Effector memory CD8-positive, alpha-beta T cell (primary cell): Measurements from ENCODE around the gene PPARGC1A.

ENCODE experiments used
- ATAC-seq: fragments of 150-1000 bp; cut with Tn5 transposase; replicated peaks from 2 replicates; pipeline ENCODE4 v1.10.0; 2021; ENCODE audit warnings: mild to moderate bottlenecking, moderate library complexity
- DNase-seq, 3 experiments: peaks; one replicate each; pipeline ENCODE4 v3.0.0; 2021
- H3K27ac Mint-ChIP-seq, 2 donors: one replicate each; pipeline ENCODE4 v1.8.0; 2022; ENCODE audit warnings: mild to moderate bottlenecking in 2 of 2, mixed read lengths in 2 of 2, moderate library complexity in 2 of 2
- H3K27me3 Mint-ChIP-seq, 2 donors: one replicate each; pipeline ENCODE4 v1.8.0; 2022; ENCODE audit warnings: mixed read lengths in 2 of 2
- H3K36me3 Mint-ChIP-seq: one replicate; pipeline ENCODE4 v1.8.0; 2022; ENCODE audit warnings: mild to moderate bottlenecking, moderate library complexity, mixed read lengths; ENCODE audit not compliant: insufficient read depth
- H3K4me1 Mint-ChIP-seq, 2 donors: one replicate each; pipeline ENCODE4 v1.8.0; 2022; ENCODE audit warnings: low read depth in 2 of 2, mixed read lengths in 2 of 2
- H3K4me3 Mint-ChIP-seq, 2 donors: one replicate each; pipeline ENCODE4 v1.8.0; 2022; ENCODE audit warnings: mild to moderate bottlenecking in 2 of 2, mixed read lengths in 2 of 2, moderate library complexity in 2 of 2
- H3K9me3 Mint-ChIP-seq, 2 donors: one replicate each; pipeline ENCODE4 v1.8.0; 2022; ENCODE audit warnings: mixed read lengths in 2 of 2

PPARGC1A gene

GRCh38 chr4:23828779-23829178 is 61.1 kb downstream of the PPARGC1A start:
- no peaks in the 10 kb centered on the region for H3K4me1 Mint-ChIP-seq
- DNase-seq, result no peak
- H3K9me3 Mint-ChIP-seq, result peaks cover 0 to 8% of the 10 kb centered on the region in 2 donors
- no peak overlapping the region for H3K4me3 Mint-ChIP-seq
- H3K27ac Mint-ChIP-seq, result no peak overlapping the region
- H3K27me3 Mint-ChIP-seq, result no peaks in the 10 kb centered on the region
- H3K36me3 Mint-ChIP-seq, result no peaks in the 10 kb centered on the region
- ATAC-seq, result no peak

GRCh38 chr4:23828020-23828715 is 61.7 kb downstream of the PPARGC1A start:
- H3K27me3 Mint-ChIP-seq, result no peaks in the 10 kb centered on the region
- H3K36me3 Mint-ChIP-seq, result no peaks in the 10 kb centered on the region
- H3K9me3 Mint-ChIP-seq, result peaks cover 0 to 6% of the 10 kb centered on the region in 2 donors
- ATAC-seq (no peak), DNase-seq (no peak)
- no peak overlapping the region for H3K4me3 Mint-ChIP-seq
- no peaks in the 10 kb centered on the region for H3K4me1 Mint-ChIP-seq
- no peak overlapping the region for H3K27ac Mint-ChIP-seq

DNA sequence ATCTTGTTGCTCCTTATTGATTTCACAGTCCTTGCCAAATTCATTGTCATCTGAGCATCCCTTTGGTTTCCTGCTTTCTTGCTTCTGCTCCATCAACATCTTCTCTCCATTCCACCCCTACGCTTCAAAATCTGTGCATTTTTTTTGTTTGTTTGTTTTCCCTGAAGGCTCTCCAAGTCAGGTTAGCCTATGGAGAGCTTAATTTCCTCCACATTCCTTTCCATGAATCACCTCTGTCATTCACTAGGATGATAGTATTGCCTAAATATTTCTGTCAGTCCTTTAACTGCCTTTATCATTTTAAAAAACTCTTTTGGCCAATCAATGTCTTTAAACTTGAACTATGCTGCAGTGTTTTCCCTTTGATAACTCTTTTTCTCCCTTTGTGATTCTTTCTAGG is 67.7 kb downstream of the PPARGC1A start:
- no peaks in the 10 kb centered on the region for H3K4me1 Mint-ChIP-seq
- H3K36me3 Mint-ChIP-seq, result no peaks in the 10 kb centered on the region
- peaks cover 5 to 15% of the 10 kb centered on the region in 2 donors for H3K9me3 Mint-ChIP-seq
- no peak overlapping the region for H3K4me3 Mint-ChIP-seq
- no peak overlapping the region for H3K27ac Mint-ChIP-seq
- ATAC-seq, result no peak
- no peaks in the 10 kb centered on the region for H3K27me3 Mint-ChIP-seq
- DNase-seq, result no peak

DNA sequence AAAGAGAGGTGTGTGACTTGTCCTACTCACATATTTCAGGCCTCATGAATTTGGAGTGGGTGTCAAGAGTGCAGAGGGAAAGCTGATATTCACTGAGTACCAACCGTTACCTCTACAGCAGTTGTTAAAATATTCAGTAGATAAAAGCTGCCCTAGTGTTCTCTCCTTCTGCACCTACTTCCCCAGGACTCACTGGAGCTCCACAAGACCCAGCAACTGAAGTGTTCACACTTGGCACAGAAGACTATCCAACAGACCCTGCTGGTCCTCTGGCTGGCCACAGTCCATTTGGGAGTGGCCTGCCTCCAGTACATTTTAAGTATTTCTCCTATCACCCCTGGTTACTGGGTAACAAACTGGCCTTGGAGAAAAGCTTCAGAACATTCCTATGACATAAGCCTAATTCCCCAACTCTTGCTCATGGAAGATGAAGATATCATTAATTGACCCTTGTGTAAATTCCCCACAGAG is 70.8 kb downstream of the PPARGC1A start:
- Mint-ChIP-seq H3K4me1 (no peaks in the 10 kb centered on the region), H3K4me3 (no peak overlapping the region), H3K27ac (no peak overlapping the region), H3K27me3 (no peaks in the 10 kb centered on the region), H3K36me3 (no peaks in the 10 kb centered on the region), H3K9me3 (peaks cover 4 to 36% of the 10 kb centered on the region in 2 donors)
- ATAC-seq (no peak), DNase-seq (no peak)

- Mint-ChIP-seq H3K27ac (no peak overlapping the region), H3K27me3 (no peaks in the 10 kb centered on the region), H3K36me3 (no peaks in the 10 kb centered on the region), H3K4me3 (no peak overlapping the region), H3K9me3 (peaks cover 4 to 43% of the 10 kb centered on the region in 2 donors), H3K4me1 (no peaks in the 10 kb centered on the region)
- ATAC-seq (no peak), DNase-seq (no peak)
Observed at GRCh38 chr4:23818097-23818885, 71.6 kb downstream of the PPARGC1A start.

- ATAC-seq (no peak), DNase-seq (no peak)
- Mint-ChIP-seq H3K36me3 (no peaks in the 10 kb centered on the region), H3K9me3 (peaks cover 12 to 45% of the 10 kb centered on the region in 2 donors), H3K4me1 (no peaks in the 10 kb centered on the region), H3K27me3 (no peaks in the 10 kb centered on the region), H3K4me3 (no peak overlapping the region), H3K27ac (no peak overlapping the region)
Observed at GRCh38 chr4:23814996-23815660, 74.7 kb downstream of the PPARGC1A start.

DNA sequence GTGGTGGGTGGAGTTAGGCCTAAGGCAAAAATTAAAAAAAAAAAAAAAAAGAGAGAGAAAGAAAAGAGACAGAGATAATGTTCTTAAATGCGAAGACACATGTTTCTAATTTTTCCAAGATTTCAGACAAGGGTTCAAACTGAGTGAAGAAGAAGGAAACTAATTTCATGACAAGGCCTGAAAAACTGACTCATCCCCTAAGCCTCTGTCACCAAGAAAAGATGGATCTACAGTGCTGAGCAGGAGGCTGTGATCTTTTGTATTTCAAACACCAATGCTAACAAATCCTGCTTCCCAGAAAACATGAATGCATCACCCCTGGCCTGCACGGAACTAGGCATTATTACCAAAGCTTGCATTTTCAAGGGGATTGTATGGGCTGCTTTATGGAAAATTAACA is 75.3 kb downstream of the PPARGC1A start:
- no peak overlapping the region for H3K4me3 Mint-ChIP-seq
- peaks cover 12 to 45% of the 10 kb centered on the region in 2 donors for H3K9me3 Mint-ChIP-seq
- no peaks in the 10 kb centered on the region for H3K4me1 Mint-ChIP-seq
- DNase-seq (no peak), ATAC-seq (no peak)
- H3K36me3 Mint-ChIP-seq, result no peaks in the 10 kb centered on the region
- H3K27ac Mint-ChIP-seq, result no peak overlapping the region
- no peaks in the 10 kb centered on the region for H3K27me3 Mint-ChIP-seq

GRCh38 chr4:23811161-23811560 is 78.7 kb downstream of the PPARGC1A start:
- H3K36me3 Mint-ChIP-seq, result no peaks in the 10 kb centered on the region
- ATAC-seq (no peak), DNase-seq (no peak)
- no peak overlapping the region for H3K27ac Mint-ChIP-seq
- no peaks in the 10 kb centered on the region for H3K27me3 Mint-ChIP-seq
- no peaks in the 10 kb centered on the region for H3K4me1 Mint-ChIP-seq
- no peak overlapping the region for H3K4me3 Mint-ChIP-seq
- peaks cover 13 to 33% of the 10 kb centered on the region in 2 donors for H3K9me3 Mint-ChIP-seq

DNA sequence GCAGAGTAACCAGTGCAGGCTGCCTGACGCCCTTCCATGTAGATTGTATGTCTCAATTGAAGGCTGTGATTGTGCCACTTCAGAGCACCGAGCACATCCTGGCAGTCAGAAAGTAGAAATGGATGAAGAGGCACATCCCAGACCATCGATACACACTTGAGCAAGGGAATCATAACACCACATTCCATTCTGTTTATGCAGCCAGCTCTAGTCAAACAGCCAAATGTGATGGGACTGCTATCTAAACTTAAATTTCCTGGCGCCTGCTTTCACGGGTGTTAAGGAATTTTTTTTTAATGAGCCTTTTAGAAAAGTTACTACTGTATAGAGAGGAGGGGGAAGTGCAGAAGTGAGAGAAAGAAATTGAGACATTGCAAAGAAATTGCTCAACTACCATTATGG is 84.4 kb downstream of the PPARGC1A start:
- H3K9me3 Mint-ChIP-seq, result peaks cover 16 to 20% of the 10 kb centered on the region in 2 donors
- no peaks in the 10 kb centered on the region for H3K4me1 Mint-ChIP-seq
- no peak for ATAC-seq
- DNase-seq, result no peak
- H3K27me3 Mint-ChIP-seq, result no peaks in the 10 kb centered on the region
- no peak overlapping the region for H3K27ac Mint-ChIP-seq
- H3K36me3 Mint-ChIP-seq, result no peaks in the 10 kb centered on the region
- H3K4me3 Mint-ChIP-seq, result no peak overlapping the region

GRCh38 chr4:23789762-23790161 is 100.1 kb downstream of the PPARGC1A start:
- no peak for DNase-seq
- H3K4me1 Mint-ChIP-seq, result no peaks in the 10 kb centered on the region
- peaks cover 8 to 18% of the 10 kb centered on the region in 2 donors for H3K9me3 Mint-ChIP-seq
- ATAC-seq, result no peak
- H3K36me3 Mint-ChIP-seq, result no peaks in the 10 kb centered on the region
- H3K27ac Mint-ChIP-seq, result no peak overlapping the region
- no peak overlapping the region for H3K4me3 Mint-ChIP-seq
- no peaks in the 10 kb centered on the region for H3K27me3 Mint-ChIP-seq

DNA sequence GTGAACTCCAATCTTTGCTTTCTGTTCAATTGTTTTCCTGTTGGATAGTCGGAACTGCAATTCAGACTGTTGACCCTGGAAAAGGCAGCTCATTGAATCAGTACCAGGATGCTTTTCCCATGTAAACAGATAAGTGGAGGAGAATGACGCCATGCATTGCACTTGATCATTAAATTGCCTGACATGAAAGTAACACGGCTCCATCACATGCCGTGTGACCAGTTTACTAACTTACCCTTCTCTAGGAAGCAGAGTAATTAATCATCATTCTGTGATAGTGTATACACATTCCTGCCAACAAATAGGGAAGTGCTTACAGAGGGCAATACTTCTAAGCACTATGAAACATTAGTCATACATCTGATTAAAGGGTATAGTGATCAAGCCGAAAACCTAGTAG is 101.4 kb downstream of the PPARGC1A start:
- Mint-ChIP-seq H3K27ac (no peak overlapping the region), H3K9me3 (peaks cover 8 to 18% of the 10 kb centered on the region in 2 donors), H3K36me3 (no peaks in the 10 kb centered on the region), H3K4me1 (no peaks in the 10 kb centered on the region), H3K27me3 (no peaks in the 10 kb centered on the region), H3K4me3 (no peak overlapping the region)
- no peak for DNase-seq
- no peak for ATAC-seq

- Mint-ChIP-seq H3K9me3 (peaks cover 8 to 18% of the 10 kb centered on the region in 2 donors), H3K4me1 (no peaks in the 10 kb centered on the region), H3K27ac (no peak overlapping the region), H3K27me3 (no peaks in the 10 kb centered on the region), H3K36me3 (no peaks in the 10 kb centered on the region), H3K4me3 (no peak overlapping the region)
- ATAC-seq, result no peak
- no peak for DNase-seq
Observed at GRCh38 chr4:23788027-23788426, 101.8 kb downstream of the PPARGC1A start.

DNA sequence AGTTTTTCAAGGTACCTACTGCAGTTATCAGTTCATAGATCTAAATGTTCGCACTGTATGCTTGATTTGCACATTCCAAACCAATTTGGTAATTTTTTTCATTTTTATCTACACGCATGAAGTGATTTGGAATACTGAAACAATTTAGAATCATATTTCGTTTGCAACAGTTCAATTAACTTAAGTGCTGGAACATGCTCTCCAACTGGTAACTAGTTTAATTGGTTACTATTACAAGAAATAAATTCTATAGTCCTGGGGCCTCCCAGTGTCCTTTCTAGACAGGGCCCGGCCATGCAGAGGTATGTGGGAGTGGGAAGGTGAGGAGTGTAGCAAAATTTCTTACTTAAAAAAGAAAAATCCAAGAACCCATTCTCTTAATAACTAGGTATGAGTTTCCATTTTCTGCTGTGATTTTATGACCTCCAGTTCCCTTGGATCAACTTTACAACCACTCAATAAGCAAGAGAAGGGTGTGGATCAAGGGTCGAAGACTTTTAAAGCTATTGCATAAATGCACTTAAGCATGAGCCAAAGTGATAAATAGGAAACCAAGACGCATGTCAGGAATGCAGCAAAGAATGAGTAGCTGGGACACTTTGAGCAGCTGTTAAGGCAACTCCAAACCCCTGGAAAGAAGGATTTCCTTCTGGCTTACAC is 106.9 kb downstream of the PPARGC1A start:
- no peaks in the 10 kb centered on the region for H3K27me3 Mint-ChIP-seq
- H3K4me3 Mint-ChIP-seq, result no peak overlapping the region
- no peaks in the 10 kb centered on the region for H3K4me1 Mint-ChIP-seq
- peaks cover 6 to 10% of the 10 kb centered on the region in 2 donors for H3K9me3 Mint-ChIP-seq
- ATAC-seq, result no peak
- H3K36me3 Mint-ChIP-seq, result peaks cover 5% of the 10 kb centered on the region
- H3K27ac Mint-ChIP-seq, result no peak overlapping the region
- DNase-seq, result no peak
